SK-N-SH treated with all-trans-retinoic acid at 6 μM for 48 hours (cell line): ENCODE data around the gene SLC25A39.

Experiments
- CSDC2 ChIP-seq: fragments of 250-450 bp; sonication (Bioruptor Pico); IDR thresholded peaks from 2 replicates; pipeline ENCODE4 v1.5.0; 2020; ENCODE audit warnings: mild to moderate bottlenecking, moderate library complexity
- PATZ1 ChIP-seq: fragments of 250-450 bp; sonication (Bioruptor Pico); IDR thresholded peaks from 2 replicates; pipeline ENCODE4 v1.8.0; 2020; ENCODE audit warnings: mild to moderate bottlenecking, moderate library complexity, borderline replicate concordance

GRCh38 chr17:44320066-44320465, 4.6 kb downstream of the SLC25A39 start:
- TF ChIP-seq PATZ1 (CRISPR knock-in tag) (no peak), CSDC2 (no peak)
